K562 (cell line): ENCODE results near the gene MARK3. TPM values are rescaled to one million over a fixed set of nuclear protein-coding genes. Genes with fewer than 3 reads are reported as not detected.

Experiments used
- CCNT2 ChIP-seq: IDR thresholded peaks from 2 replicates; pipeline ENCODE4 v1.6.1; 2011; ENCODE audit warnings: borderline replicate concordance, low read depth, mild to moderate bottlenecking, moderate library complexity, mixed read lengths, low read length; ENCODE audit not compliant: insufficient read length; ENCODE audit errors: extremely low read depth
- FOXJ3 ChIP-seq: sonication (generic); formaldehyde crosslinking; IDR thresholded peaks from 2 replicates; pipeline ENCODE4 v1.4.0; 2020; ENCODE audit warnings: mild to moderate bottlenecking, missing genetic modification reagents
- PATZ1 ChIP-seq: fragments of 250-450 bp; sonication (Bioruptor Pico); IDR thresholded peaks from 2 replicates; pipeline ENCODE4 v1.5.0; 2020; ENCODE audit warnings: mild to moderate bottlenecking, borderline replicate concordance
- PTRF ChIP-seq: fragments of 450-650 bp; IDR thresholded peaks from 2 replicates; pipeline ENCODE4 v1.6.1; 2016; ENCODE audit warnings: mild to moderate bottlenecking, missing genetic modification characterization, missing compliant biosample characterization
- SRSF3 ChIP-seq: fragments of 200-400 bp; formaldehyde crosslinking; IDR thresholded peaks from 2 replicates; pipeline ENCODE4 v1.6.1; 2016; ENCODE audit warnings: mild to moderate bottlenecking, low read length, moderate library complexity; ENCODE audit not compliant: insufficient read depth
- WHSC1 ChIP-seq: IDR thresholded peaks from one replicate; pipeline ENCODE4 v1.6.1; 2012; ENCODE audit warnings: low read length, control low read depth, inconsistent platforms
- ZMIZ1 ChIP-seq, 2 experiments: fragments of 150-350 bp in 1 of 2; IDR thresholded peaks; 2 replicates each; pipeline ENCODE4 v1.6.1; 2012 to 2016; ENCODE audit warnings: low read depth in 2 of 2, low read length in 2 of 2, mild to moderate bottlenecking in 1 of 2, moderate library complexity in 1 of 2
- ZNF384 ChIP-seq: IDR thresholded peaks from 2 replicates; pipeline ENCODE4 v1.6.1; 2012; ENCODE audit warnings: low read depth, low read length, improper control_type of control experiment
- polyA plus RNA-seq, 8 experiments: library from polyadenylated mRNA; depleted of rRNA in 4 of 8; stranded (reverse) in 5 of 8; unstranded in 3 of 8; fragments of >200 nt; fragmentation: Nextera tagmentation in 2 of 8; fragmentation: Illumina TruSeq in 1 of 8; extraction: Ambion mirVana in 2 of 8; extraction: Trizol in 1 of 8; gene quantifications; 2 replicates each; pipeline versions ENCODE4 v1.2.1 to v1.2.3, GENCODE V29; 2011 to 2014; ENCODE audit warnings: inconsistent platforms in 1 of 8, missing spikeins in 1 of 8
- total RNA-seq, 7 experiments: library from RNA; depleted of rRNA in 6 of 7; stranded (reverse); fragments of >200 nt in 6 of 7; fragmentation: Illumina TruSeq in 2 of 7; extraction: Trizol in 2 of 7; gene quantifications; 2 replicates each; pipeline versions ENCODE4 v1.2.1 to v1.2.3, GENCODE V29; 2011 to 2021; ENCODE audit warnings: low replicate concordance in 1 of 7
- TF ChIP-seq, protein P1 (sequence below): fragments of 250-450 bp; sonication (Bioruptor Pico); IDR thresholded peaks from 2 replicates; pipeline ENCODE4 v1.5.0; 2021; ENCODE audit warnings: mild to moderate bottlenecking, borderline replicate concordance
- TF ChIP-seq, protein P2 (sequence below): fragments of 250-450 bp; sonication (Bioruptor Pico); IDR thresholded peaks from 2 replicates; pipeline ENCODE4 v1.4.0; 2020

The MARK3 gene
- total and polyA plus RNA-seq, 9 of the 15 experiments (the other 6 are each of a cell fraction or from before 2014, with no cell fraction given) = 10.1 to 68.7 (median 56.3) TPM

GRCh38 chr14:103427485-103428443, 42.5 kb downstream of the MARK3 start (continued):
- TF ChIP-seq PATZ1 (CRISPR knock-in tag) = peak; percentile 99
- no peak for TF ChIP-seq CCNT2
- TF ChIP-seq, protein P1, sequence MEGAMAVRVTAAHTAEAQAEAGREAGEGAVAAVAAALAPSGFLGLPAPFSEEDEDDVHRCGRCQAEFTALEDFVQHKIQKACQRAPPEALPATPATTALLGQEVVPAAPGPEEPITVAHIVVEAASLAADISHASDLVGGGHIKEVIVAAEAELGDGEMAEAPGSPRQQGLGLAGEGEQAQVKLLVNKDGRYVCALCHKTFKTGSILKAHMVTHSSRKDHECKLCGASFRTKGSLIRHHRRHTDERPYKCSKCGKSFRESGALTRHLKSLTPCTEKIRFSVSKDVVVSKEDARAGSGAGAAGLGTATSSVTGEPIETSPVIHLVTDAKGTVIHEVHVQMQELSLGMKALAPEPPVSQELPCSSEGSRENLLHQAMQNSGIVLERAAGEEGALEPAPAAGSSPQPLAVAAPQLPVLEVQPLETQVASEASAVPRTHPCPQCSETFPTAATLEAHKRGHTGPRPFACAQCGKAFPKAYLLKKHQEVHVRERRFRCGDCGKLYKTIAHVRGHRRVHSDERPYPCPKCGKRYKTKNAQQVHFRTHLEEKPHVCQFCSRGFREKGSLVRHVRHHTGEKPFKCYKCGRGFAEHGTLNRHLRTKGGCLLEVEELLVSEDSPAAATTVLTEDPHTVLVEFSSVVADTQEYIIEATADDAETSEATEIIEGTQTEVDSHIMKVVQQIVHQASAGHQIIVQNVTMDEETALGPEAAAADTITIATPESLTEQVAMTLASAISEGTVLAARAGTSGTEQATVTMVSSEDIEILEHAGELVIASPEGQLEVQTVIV = peak; percentile 92
- peak; percentile 72; the same call in 1 of the 2 replicates for TF ChIP-seq FOXJ3 (CRISPR knock-in tag)
- TF ChIP-seq, protein P2, sequence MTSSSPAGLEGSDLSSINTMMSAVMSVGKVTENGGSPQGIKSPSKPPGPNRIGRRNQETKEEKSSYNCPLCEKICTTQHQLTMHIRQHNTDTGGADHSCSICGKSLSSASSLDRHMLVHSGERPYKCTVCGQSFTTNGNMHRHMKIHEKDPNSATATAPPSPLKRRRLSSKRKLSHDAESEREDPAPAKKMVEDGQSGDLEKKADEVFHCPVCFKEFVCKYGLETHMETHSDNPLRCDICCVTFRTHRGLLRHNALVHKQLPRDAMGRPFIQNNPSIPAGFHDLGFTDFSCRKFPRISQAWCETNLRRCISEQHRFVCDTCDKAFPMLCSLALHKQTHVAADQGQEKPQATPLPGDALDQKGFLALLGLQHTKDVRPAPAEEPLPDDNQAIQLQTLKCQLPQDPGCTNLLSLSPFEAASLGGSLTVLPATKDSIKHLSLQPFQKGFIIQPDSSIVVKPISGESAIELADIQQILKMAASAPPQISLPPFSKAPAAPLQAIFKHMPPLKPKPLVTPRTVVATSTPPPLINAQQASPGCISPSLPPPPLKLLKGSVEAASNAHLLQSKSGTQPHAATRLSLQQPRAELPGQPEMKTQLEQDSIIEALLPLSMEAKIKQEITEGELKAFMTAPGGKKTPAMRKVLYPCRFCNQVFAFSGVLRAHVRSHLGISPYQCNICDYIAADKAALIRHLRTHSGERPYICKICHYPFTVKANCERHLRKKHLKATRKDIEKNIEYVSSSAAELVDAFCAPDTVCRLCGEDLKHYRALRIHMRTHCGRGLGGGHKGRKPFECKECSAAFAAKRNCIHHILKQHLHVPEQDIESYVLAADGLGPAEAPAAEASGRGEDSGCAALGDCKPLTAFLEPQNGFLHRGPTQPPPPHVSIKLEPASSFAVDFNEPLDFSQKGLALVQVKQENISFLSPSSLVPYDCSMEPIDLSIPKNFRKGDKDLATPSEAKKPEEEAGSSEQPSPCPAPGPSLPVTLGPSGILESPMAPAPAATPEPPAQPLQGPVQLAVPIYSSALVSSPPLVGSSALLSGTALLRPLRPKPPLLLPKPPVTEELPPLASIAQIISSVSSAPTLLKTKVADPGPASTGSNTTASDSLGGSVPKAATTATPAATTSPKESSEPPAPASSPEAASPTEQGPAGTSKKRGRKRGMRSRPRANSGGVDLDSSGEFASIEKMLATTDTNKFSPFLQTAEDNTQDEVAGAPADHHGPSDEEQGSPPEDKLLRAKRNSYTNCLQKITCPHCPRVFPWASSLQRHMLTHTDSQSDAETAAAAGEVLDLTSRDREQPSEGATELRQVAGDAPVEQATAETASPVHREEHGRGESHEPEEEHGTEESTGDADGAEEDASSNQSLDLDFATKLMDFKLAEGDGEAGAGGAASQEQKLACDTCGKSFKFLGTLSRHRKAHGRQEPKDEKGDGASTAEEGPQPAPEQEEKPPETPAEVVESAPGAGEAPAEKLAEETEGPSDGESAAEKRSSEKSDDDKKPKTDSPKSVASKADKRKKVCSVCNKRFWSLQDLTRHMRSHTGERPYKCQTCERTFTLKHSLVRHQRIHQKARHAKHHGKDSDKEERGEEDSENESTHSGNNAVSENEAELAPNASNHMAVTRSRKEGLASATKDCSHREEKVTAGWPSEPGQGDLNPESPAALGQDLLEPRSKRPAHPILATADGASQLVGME (CRISPR knock-in tag) = peak; percentile 100
- TF ChIP-seq ZMIZ1 (IDR thresholded peaks at IDR 0.05; ENCODE audit: low read depth in 2 of 2, low read length in 2 of 2) = no peak
- TF ChIP-seq ZNF384 = peak; percentile 59; the same call in 1 of the 2 replicates
- TF ChIP-seq SRSF3 = no peak
- TF ChIP-seq PTRF (tag) = peak; percentile 100
- TF ChIP-seq WHSC1 = no peak
